SJSA1 (cell line): ENCODE data around the gene MYL9. TPM values are rescaled to one million over a fixed set of nuclear protein-coding genes. Genes with fewer than 3 reads are reported as not detected.
"Not testable (repeated sequence)": the region's sequence is repeated elsewhere in the genome, so short reads cannot be mapped to it uniquely, and the experiment has no call there.

Source experiments
- DNase-seq, 2 experiments: peaks; one replicate each; pipeline ENCODE4 v3.0.0-alpha.2; 2015 to 2020; ENCODE audit warnings: low spot score in 2 of 2, low read depth in 1 of 2
- H3K27ac ChIP-seq: fragments of 250-450 bp; sonication (Bioruptor Pico); 2 replicates; pipeline ENCODE4 v1.5.1; 2020; ENCODE audit warnings: mild to moderate bottlenecking, moderate library complexity
- H3K27me3 ChIP-seq: fragments of 250-450 bp; sonication (Bioruptor Pico); replicated peaks from 2 replicates; pipeline ENCODE4 v1.5.1; 2020; ENCODE audit warnings: mild to moderate bottlenecking, moderate library complexity
- H3K36me3 ChIP-seq: fragments of 250-450 bp; sonication (Bioruptor Pico); 2 replicates; pipeline ENCODE4 v1.5.1; 2020; ENCODE audit warnings: mild to moderate bottlenecking
- H3K4me1 ChIP-seq: fragments of 250-450 bp; sonication (Bioruptor Pico); replicated peaks from 2 replicates; pipeline ENCODE4 v1.6.1; 2021; ENCODE audit warnings: mild to moderate bottlenecking
- H3K4me3 ChIP-seq: fragments of 250-450 bp; sonication (Bioruptor Pico); 2 replicates; pipeline ENCODE4 v1.5.1; 2020; ENCODE audit warnings: mild to moderate bottlenecking
- H3K9me3 ChIP-seq: fragments of 250-450 bp; sonication (Bioruptor Pico); replicated peaks from 2 replicates; pipeline ENCODE4 v1.5.1; 2020; ENCODE audit warnings: mild to moderate bottlenecking
- total RNA-seq: library from RNA; depleted of rRNA; stranded (reverse); fragments of >200 nt; shearing (Covaris generic); gene quantifications from 2 replicates; pipeline ENCODE4 v1.2.3, GENCODE V29; 2014

Gene MYL9
- total RNA-seq, 1 experiment from 2014 or later: 260 TPM

- Histone ChIP-seq H3K27me3 (no peaks in the 10 kb centered on the region; the same call in 1 of the 2 replicates), H3K36me3 (peaks cover 53% of the 10 kb centered on the region), H3K27ac (no peak overlapping the region), H3K4me3 (no peak overlapping the region), H3K4me1 (peaks cover 4% of the 10 kb centered on the region), H3K9me3 (0 out of 2 replicates have a peak, but pooled peaks cover 4% of the 10 kb centered on the region)
- DNase-seq: no peak
Observed at GRCh38 chr20:36549628-36549941, 8.3 kb downstream of the MYL9 start.

DNA sequence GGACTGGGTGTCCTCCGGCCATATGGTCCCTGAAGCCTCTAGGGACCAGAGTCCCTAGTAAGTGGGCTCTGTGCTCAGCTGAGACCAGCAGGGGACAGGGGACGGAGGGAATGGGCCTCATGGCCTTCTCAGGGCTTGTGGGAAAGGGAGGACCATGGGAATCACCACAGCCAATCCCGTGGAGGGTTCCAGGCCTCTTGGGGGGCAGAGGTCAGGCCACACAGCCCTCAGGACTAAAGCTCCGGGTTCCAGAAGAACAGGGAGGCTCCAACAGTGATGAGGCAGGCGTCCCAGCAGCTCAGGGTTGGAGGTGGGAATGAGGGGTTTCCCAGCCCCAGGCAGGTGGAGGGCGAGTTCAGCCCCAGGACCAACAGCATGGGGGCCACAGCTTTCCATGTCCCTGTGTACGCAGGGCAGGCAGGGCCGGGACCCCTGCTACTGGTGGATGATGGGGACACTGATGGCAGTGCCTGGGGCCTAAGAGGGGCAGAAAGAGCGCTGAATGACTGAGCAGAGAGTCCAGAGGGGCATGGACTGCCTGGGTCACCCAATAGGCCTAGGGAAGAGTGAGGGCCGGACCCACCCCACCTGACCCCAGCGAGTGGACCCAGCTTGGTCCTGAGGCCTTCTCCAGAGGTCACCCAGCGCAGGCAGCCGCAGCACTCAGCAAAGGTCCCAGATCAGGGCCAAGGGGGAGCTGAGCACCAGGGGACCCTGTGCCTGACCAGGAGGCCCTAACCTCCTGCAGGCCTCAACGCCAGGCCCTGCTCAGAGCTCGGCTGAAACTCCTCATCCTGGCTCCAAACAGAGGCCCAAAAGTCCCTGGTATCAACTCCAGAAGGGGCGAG lies 8.8 kb downstream of the MYL9 start:
- Histone ChIP-seq H3K36me3 (peaks cover 47% of the 10 kb centered on the region), H3K27ac (no peak overlapping the region), H3K4me3 (no peak overlapping the region), H3K4me1 (no peaks in the 10 kb centered on the region), H3K27me3 (no peaks in the 10 kb centered on the region; the same call in 1 of the 2 replicates), H3K9me3 (0 out of 2 replicates have a peak, but pooled peaks cover 4% of the 10 kb centered on the region)
- DNase-seq: no peak

GRCh38 chr20:36550790-36551299 lies 9.5 kb downstream of the MYL9 start:
- Histone ChIP-seq H3K4me3 (no peak overlapping the region), H3K27ac (no peak overlapping the region), H3K27me3 (no peaks in the 10 kb centered on the region; the same call in 1 of the 2 replicates), H3K9me3 (0 out of 2 replicates have a peak, but pooled peaks cover 4% of the 10 kb centered on the region), H3K36me3 (peaks cover 40% of the 10 kb centered on the region), H3K4me1 (no peaks in the 10 kb centered on the region)
- DNase-seq: no peak

- no peak for DNase-seq
- H3K27ac ChIP-seq: no peak overlapping the region
- H3K36me3 ChIP-seq: no peaks in the 10 kb centered on the region
- H3K9me3 ChIP-seq: 0 out of 2 replicates have a peak, but pooled peaks cover 4% of the 10 kb centered on the region
- H3K4me3 ChIP-seq: no peak overlapping the region
- no peaks in the 10 kb centered on the region for H3K4me1 ChIP-seq
- H3K27me3 ChIP-seq: no peaks in the 10 kb centered on the region; the same call in 1 of the 2 replicates
Observed at GRCh38 chr20:36555248-36555647, 13.9 kb downstream of the MYL9 start.

DNA sequence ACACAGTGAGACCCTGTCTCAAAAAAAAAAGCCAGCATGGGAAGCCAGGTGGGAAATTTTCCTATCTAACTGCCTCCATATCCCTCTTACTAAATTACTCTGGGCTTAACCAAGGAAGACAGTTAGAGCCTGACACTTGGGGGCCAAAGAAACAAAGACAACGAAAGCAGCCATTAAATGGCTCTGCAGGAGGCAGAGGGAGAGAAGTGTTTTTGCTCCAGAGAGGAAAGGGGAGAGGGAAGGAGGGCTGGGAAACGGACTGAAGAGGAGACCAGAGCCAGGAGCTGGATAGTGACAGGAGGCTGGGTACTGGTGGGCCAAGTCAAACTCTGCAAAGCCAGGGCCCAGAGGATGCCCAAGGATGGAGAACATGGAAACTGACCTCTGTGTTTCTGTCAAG lies 21.4 kb downstream of the MYL9 start:
- Histone ChIP-seq H3K9me3 (no peaks in the 10 kb centered on the region), H3K27me3 (no peaks in the 10 kb centered on the region), H3K4me3 (no peak overlapping the region), H3K27ac (no peak overlapping the region), H3K4me1 (no peaks in the 10 kb centered on the region), H3K36me3 (no peaks in the 10 kb centered on the region)
- no peak for DNase-seq

- Histone ChIP-seq H3K36me3 (no peaks in the 10 kb centered on the region), H3K27me3 (no peaks in the 10 kb centered on the region), H3K27ac (no peak overlapping the region)
Observed at GRCh38 chr20:36563374-36563773, 22.1 kb downstream of the MYL9 start.

DNA sequence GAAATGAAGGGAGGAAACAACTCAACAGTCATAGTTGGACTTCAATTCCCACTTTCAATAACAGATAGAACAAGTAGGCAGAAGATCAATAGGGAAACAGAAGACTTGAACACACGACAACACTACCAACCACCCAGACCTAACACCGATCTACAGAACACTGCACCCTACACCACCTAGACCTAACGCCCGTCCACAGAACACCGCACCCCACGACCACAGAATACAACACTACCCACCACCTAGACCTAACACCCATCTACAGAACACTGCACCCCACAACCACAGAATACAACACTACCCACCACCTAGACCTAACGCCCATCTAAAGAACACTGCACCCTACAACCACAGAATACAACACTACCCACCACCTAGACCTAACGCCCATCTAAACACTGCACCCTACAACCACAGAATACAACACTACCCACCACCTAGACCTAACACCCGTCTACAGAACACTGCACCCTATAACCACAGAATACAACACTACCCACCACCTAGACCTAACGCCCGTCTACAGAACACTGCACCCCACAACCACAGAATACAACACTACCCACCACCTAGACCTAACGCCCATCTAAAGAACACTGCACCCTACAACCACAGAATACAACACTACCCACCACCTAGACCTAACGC lies 22.9 kb downstream of the MYL9 start:
- not testable (repeated sequence) for H3K4me3 ChIP-seq, H3K4me1 ChIP-seq, H3K36me3 ChIP-seq, H3K9me3 ChIP-seq, H3K27me3 ChIP-seq, DNase-seq, H3K27ac ChIP-seq

More at GRCh38 chr20:36563374-36563773, 22.1 kb downstream of the MYL9 start:
- no peak for DNase-seq
- Histone ChIP-seq H3K4me3 (no peak overlapping the region), H3K9me3 (no peaks in the 10 kb centered on the region), H3K4me1 (no peaks in the 10 kb centered on the region)

DNA sequence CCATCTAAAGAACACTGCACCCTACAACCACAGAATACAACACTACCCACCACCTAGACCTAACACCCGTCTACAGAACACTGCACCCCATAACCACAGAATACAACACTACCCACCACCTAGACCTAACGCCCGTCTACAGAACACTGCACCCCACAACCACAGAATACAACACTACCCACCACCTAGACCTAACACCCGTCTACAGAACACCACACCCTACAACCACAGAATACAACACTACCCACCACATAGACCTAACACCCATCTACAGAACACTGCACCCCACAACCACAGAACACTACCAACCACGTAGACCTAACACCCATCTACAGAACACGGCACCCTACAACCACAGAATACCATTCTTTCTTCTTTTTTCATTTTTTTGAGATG lies 23.4 kb downstream of the MYL9 start:
- not testable (repeated sequence) for DNase-seq, H3K36me3 ChIP-seq, H3K4me1 ChIP-seq, H3K27me3 ChIP-seq, H3K27ac ChIP-seq, H3K9me3 ChIP-seq, H3K4me3 ChIP-seq

DNA sequence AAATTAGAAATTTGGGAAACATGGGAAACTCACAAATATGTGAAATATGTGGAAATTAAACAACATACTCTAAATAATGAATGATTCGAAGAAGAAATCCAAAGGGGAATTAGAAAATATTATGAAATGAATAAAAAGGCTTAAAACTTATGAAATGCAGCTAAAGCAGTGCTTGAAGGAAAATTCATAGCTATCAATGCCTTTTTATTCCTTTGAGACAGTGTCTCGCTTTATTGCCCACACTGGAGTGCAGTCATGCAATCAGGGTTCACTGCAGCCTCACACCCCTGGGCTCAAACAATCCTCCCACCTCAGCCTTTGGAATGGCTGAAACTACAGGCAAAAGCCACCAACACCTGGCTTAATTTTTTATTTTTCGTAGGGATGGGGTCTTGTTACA lies 24.2 kb downstream of the MYL9 start:
- no peak overlapping the region for H3K27ac ChIP-seq
- no peak for DNase-seq
- peaks cover 11% of the 10 kb centered on the region for H3K4me1 ChIP-seq
- no peaks in the 10 kb centered on the region for H3K27me3 ChIP-seq
- H3K4me3 ChIP-seq: no peak overlapping the region
- H3K36me3 ChIP-seq: no peaks in the 10 kb centered on the region
- H3K9me3 ChIP-seq: no peaks in the 10 kb centered on the region

DNA sequence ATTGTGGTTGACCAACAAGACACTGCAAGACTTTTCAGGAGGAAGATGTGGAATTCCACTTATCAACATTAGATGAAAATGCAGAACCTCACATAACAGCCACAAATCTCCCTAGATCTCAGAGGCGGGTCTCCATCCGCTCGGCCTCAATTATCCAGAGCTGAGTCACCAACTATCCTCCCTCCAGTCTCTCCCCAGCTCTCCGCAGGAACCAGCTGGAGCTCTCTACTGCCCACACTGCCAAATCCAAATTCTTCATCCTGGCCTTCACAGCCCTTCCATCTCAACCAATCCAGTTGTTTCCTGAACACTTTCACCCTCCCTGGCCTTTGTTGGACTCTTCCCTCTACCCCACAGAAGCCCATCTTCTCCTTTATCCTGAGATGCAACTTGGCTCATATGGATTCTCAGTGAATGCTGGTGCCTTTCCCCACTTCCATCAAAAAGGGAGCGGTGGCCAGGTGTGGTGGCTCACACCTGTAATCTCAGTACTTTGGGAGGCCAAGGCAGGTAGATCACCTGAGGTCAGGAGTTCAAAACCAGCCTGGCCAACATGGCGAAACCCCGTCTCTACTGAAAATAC lies 28.6 kb downstream of the MYL9 start:
- H3K36me3 ChIP-seq: peaks cover 4% of the 10 kb centered on the region; the same call in 1 of the 2 replicates
- peaks cover 24% of the 10 kb centered on the region for H3K4me1 ChIP-seq
- no peak overlapping the region for H3K27ac ChIP-seq
- H3K27me3 ChIP-seq: no peaks in the 10 kb centered on the region
- DNase-seq: peak in 1 of 2 experiments; percentile 52
- H3K9me3 ChIP-seq: no peaks in the 10 kb centered on the region
- H3K4me3 ChIP-seq: no peak overlapping the region

DNA sequence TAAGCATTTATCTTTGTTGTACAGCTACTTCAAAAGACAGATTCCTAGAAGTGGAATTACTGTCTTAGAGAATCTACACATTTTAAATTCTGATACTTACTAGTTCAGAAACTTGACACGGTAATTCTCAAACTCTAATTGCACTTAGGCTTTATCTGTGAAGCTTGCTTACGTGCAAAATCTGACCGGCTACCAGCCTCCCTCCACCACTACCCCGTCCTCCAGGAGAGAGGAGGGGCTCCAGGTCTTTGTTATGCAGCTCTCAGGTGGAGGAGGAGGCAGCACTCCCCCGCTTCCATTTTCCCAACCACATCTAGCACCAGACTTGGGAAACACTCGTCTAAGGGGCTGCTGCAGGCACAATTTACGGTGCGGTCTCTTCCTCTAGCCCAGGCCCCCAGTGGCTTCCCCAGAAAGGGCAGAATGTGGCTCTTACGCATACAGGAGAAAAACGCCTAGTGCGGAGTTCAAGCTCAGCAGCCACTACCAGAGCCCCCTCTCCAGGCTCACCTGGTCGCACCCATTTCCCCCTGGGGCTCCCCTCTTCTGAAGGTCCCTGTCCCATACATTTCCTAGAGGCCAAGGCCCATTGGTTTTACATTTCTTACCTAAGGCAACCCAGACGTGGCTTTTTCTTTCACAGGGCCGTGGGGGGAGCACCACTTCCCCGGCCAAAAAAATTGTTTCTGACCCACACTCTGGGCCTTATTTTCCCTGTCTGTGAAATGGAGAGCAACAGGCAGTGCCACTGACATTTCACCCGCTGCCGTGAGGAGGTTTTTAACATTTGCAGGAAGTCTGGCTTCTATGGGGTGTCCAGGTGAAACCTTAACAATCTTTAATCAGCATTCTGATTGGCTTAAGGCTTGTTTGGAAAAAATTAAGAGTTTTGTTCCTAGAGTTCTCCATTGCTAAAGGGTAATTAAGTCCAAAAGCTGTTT lies 30.5 kb downstream of the MYL9 start:
- no peaks in the 10 kb centered on the region for H3K9me3 ChIP-seq
- H3K4me1 ChIP-seq: peaks cover 37% of the 10 kb centered on the region
- no peak overlapping the region for H3K27ac ChIP-seq
- no peak overlapping the region for H3K4me3 ChIP-seq
- no peak for DNase-seq
- no peaks in the 10 kb centered on the region for H3K27me3 ChIP-seq
- H3K36me3 ChIP-seq: peaks cover 4% of the 10 kb centered on the region; the same call in 1 of the 2 replicates

DNA sequence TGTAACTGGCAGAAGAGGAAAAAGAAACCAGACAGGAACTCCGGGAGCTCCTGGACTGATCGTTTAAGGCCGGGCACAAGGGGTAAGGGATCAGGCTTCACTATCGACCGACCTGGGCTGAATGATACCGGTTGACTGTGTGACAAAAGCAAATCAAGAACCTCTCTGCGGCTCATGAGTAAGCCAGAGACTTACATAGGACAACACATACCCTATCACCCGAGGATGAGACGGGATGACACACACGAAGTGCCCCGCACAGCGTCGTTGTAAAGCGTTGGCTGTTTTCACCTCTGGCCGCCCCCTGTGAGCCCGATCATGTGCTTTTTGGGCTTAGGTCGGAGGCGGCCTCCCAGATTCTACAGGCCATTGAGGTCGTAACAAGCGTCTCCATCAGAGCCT lies 31.4 kb downstream of the MYL9 start:
- Histone ChIP-seq H3K27me3 (no peaks in the 10 kb centered on the region), H3K36me3 (peaks cover 4% of the 10 kb centered on the region; the same call in 1 of the 2 replicates), H3K27ac (peak overlapping the region; percentile 25), H3K4me1 (peaks cover 37% of the 10 kb centered on the region), H3K4me3 (peak overlapping the region; percentile 70), H3K9me3 (no peaks in the 10 kb centered on the region)
- no peak for DNase-seq
